ENCODE data around the gene FAM3D.

The FAM3D gene

DNA sequence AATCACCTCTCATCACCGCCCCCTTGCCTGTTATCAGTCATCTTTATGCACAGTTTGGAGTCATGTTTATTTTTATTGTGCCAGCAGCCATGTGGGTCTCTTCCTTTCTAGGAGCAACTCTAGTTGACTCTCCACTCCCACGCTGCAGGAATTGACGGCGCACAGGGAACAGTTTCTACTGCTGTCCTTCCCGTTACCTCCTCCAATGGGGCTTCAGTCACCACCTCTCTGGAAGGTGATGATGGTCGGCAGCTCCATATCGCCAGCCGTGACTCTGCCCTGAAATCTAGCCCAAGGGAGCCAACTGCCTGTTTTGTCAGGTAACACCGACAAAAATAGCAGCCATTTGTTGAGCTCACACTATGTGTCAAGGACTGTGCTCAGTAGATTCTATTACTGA lies 53.7 kb downstream of the FAM3D start:
- in situ Hi-C loops (cut with MboI; ENCODE audit: low pct_unique_long_range_greater_than_20kb, low sequenced_read_pairs, unreplicated experiment) = no loop called here
- TF ChIP-seq, protein P1, sequence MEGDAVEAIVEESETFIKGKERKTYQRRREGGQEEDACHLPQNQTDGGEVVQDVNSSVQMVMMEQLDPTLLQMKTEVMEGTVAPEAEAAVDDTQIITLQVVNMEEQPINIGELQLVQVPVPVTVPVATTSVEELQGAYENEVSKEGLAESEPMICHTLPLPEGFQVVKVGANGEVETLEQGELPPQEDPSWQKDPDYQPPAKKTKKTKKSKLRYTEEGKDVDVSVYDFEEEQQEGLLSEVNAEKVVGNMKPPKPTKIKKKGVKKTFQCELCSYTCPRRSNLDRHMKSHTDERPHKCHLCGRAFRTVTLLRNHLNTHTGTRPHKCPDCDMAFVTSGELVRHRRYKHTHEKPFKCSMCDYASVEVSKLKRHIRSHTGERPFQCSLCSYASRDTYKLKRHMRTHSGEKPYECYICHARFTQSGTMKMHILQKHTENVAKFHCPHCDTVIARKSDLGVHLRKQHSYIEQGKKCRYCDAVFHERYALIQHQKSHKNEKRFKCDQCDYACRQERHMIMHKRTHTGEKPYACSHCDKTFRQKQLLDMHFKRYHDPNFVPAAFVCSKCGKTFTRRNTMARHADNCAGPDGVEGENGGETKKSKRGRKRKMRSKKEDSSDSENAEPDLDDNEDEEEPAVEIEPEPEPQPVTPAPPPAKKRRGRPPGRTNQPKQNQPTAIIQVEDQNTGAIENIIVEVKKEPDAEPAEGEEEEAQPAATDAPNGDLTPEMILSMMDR (IDR thresholded peaks at IDR 0.05; ENCODE audit: extremely low read depth, insufficient read depth, missing control alignments) = no peak
- no peak for DNase-seq (ENCODE audit: low spot score)

DNA sequence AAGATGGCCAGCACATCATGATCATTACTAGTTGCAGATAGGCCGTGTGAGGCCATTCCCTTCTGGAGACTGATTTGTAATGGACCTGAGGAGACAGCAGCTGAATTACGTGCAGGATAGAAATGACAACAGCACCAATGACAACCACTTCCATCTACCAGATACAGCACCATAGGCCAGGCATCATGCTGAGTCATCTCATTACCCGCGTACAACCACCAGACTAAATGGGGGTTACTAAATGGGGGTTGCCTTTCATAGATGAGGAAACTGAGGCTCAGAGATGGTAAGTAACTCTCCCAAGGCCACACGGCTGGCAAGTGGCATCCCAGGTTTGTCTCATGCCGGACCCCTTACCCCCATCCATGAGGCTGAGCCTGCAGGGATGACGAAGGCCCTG lies 56.6 kb downstream of the FAM3D start:
- TF ChIP-seq, protein P1 (IDR thresholded peaks at IDR 0.05; ENCODE audit: extremely low read depth, insufficient read depth, missing control alignments) = no peak
- in situ Hi-C loops (cut with MboI; ENCODE audit: low pct_unique_long_range_greater_than_20kb, low sequenced_read_pairs, unreplicated experiment) = no loop called here
- DNase-seq (ENCODE audit: low spot score) = peak; percentile 63

- in situ Hi-C loops (cut with MboI; ENCODE audit: low pct_unique_long_range_greater_than_20kb, low sequenced_read_pairs, unreplicated experiment) = no loop called here
- DNase-seq (ENCODE audit: low spot score) = no peak
- TF ChIP-seq, protein P1 (IDR thresholded peaks at IDR 0.05; ENCODE audit: extremely low read depth, insufficient read depth, missing control alignments) = no peak
Observed at GRCh38 chr3:58608648-58609047, 57.9 kb downstream of the FAM3D start.

DNA sequence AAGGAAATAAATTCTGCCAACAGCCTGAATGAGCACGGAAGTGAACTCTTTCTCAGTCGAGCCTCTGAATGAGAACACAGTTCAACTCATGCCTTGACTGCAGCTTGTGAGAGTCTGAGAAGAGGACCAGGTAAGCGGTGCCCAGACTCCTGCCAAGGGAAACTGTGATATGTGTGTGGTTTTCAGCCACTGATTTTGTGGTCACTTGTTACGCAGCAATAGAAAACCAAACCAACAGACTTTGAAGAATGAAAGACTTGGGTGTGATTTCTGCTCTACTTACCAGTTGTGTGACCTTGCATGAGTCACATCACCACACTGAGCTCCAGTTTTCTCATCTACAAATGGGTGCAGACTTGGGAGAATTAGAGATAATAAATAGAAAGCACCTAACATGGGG lies 58.8 kb downstream of the FAM3D start:
- in situ Hi-C loops (cut with MboI; ENCODE audit: low pct_unique_long_range_greater_than_20kb, low sequenced_read_pairs, unreplicated experiment) = no loop called here
- TF ChIP-seq, protein P1 (IDR thresholded peaks at IDR 0.05; ENCODE audit: extremely low read depth, insufficient read depth, missing control alignments) = no peak
- no peak for DNase-seq (ENCODE audit: low spot score)

GRCh38 chr3:58606693-58607092 lies 59.9 kb downstream of the FAM3D start:
- TF ChIP-seq, protein P1 (IDR thresholded peaks at IDR 0.05; ENCODE audit: extremely low read depth, insufficient read depth, missing control alignments) = no peak
- DNase-seq (ENCODE audit: low spot score) = no peak
- in situ Hi-C loops (cut with MboI; ENCODE audit: low pct_unique_long_range_greater_than_20kb, low sequenced_read_pairs, unreplicated experiment) = no loop called here

- in situ Hi-C loops (cut with MboI; ENCODE audit: low pct_unique_long_range_greater_than_20kb, low sequenced_read_pairs, unreplicated experiment) = no loop called here
- no peak for DNase-seq (ENCODE audit: low spot score)
- TF ChIP-seq, protein P1 (IDR thresholded peaks at IDR 0.05; ENCODE audit: extremely low read depth, insufficient read depth, missing control alignments) = no peak
Observed at GRCh38 chr3:58604031-58604430, 62.5 kb downstream of the FAM3D start.

DNA sequence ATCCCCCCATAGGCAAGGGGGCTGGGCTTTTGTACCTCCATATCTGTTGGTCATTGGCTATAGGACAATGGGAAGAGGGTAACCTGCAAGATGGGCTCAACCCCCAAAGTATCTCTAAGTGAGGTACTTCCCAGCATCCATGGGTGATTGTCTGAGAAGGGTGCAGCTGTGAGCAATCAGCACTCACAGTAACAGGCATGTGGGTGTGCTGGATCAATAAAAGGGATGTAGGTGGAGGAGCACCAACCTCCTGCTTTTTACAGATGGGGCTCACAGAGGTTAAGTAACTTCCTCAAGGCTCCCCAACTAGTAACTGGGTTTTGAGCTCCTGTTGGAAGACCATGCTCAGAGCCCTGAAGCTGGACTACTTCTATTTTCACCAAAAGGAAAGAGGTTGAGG lies 63.0 kb downstream of the FAM3D start:
- in situ Hi-C loops (cut with MboI; ENCODE audit: low pct_unique_long_range_greater_than_20kb, low sequenced_read_pairs, unreplicated experiment) = no loop called here
- DNase-seq (ENCODE audit: low spot score) = no peak
- TF ChIP-seq, protein P1 (IDR thresholded peaks at IDR 0.05; ENCODE audit: extremely low read depth, insufficient read depth, missing control alignments) = no peak
